ENCODE data around the gene BEST3. TPM values are rescaled to one million over a fixed set of nuclear protein-coding genes. Genes with fewer than 3 reads are reported as not detected.

BEST3 gene
- total RNA-seq = 1.6 TPM

DNA sequence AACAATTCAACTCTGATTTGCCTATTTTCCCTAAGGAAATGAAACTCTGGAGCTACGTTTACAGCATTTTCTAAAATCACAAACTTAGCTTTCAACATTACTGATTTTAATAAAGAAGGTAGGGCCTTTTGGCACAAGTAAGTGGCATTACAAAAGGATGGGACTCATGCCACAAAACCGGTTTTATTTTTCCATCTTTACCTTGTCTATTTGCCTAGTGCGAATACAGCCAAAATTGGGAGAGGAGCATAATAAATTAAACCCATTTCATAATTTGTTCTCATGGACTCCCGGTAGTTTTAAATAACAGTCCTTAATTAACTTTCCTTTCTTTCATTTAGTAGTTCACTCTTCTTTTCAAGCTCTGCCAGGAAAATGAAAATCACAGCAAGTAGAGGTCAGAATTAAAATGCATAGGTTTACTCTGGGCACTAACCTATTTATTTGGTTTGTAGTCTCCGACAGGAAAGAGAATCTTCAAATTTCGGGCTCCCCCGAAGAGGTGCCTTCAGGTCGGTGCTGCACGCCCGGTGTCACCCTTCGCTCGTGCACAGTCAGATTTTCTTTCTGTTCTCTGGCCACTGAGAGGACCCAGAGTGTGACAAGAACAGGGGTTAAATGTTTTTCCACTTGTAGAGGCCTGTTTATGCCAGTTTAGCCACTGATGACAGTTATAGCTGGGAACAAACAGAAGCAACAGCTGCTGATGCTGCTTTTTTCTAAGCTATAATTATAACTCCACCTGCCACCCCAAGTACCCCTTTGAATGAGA is at the start of gene BEST3:
Gene BEST3, minus strand, starts transcription at position 535 of the 772 bp plus-strand sequence. CDS start 1,505 bp downstream, outside the sequence.
- no peak for DNase-seq (ENCODE audit: low spot score in 2 of 2)
- no peak for FAIRE-seq

GRCh38 chr12:69744109-69744508 is 45.0 kb upstream of the BEST3 start:
- FAIRE-seq = no peak

DNA sequence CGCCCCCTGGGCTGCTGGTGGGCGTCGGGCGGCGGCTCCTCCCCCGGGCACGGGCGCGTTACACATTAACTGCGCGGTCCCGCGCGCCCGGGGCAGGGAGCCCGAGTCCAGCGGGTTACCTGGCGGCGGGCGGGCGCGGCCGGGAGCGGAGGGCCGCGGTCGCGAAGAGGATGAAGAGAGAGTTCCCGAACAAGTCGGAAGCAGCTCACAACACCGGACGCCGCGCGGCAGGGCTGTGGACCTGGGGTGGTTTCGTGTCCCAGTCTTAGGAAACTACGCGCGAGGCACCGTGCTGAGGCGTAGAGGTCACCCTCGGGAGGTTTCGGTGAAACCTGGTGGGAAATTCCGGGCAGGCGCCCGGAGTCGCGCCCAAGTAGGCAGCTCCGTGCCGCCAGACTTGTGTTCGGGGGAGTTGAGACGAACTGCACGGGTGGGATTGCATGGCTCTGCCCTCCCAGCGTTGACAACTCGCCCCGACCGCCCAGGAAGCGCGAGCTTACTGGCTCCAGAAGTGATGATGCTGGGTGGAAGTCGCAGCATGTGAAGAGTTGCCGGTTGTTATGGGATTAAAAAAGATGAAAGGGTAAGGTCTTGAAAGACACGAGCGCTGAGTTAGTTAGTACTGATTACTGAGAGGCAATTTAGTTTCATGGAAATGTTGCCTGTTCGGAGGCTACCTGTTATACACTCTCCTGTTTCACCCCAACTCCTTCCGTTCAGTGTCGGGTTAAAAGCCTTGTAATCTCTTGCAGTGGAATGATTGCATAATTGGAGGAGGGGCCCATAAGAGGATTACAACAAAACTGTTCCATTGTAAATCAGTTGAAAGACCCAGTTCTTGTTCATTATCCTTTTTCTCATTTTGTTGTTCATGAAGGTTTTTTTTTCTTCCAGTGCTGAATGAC is 40.4 kb upstream of the BEST3 start:
- FAIRE-seq = no peak

More at GRCh38 chr12:69744109-69744508, 45.0 kb upstream of the BEST3 start:
- no peak for DNase-seq (ENCODE audit: low spot score in 2 of 2)

GRCh38 chr12:69738351-69739286 is 39.5 kb upstream of the BEST3 start, which contains the start of gene RAB3IP:
TSS of gene RAB3IP (plus strand) at chr12:69738860. CDS start at chr12:69755409, 16,549 bp downstream.
- peak; percentile 95 to 96 for DNase-seq (ENCODE audit: low spot score in 2 of 2)
- FAIRE-seq = no peak

More for the DNA sequence above, 40.4 kb upstream of the BEST3 start:
- peak; percentile 28 to 45 for DNase-seq (ENCODE audit: low spot score in 2 of 2)

GRCh38 chr12:69733638-69734037 is 34.5 kb upstream of the BEST3 start:
- FAIRE-seq (no peak), DNase-seq (ENCODE audit: low spot score in 2 of 2) (no peak)

DNA sequence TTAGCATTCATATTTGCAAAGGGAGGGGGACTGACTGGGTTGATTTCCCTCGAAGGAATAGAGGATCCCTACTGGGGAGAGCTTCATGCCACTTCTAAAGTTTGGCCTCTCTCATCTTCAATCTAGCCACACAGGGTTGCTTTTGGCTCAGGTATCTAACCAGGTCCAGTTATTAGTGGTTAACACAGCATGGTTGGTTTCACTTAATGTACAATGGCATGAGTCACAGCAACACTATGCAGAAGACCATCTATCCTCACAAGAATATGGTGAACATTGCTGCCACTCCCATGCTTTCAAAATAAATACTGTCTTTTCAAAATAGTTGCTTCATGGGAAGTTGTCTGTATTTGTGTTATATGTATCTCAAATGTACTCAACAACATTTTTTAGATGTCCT is 33.0 kb upstream of the BEST3 start:
- no peak for FAIRE-seq
- DNase-seq (ENCODE audit: low spot score in 2 of 2) = no peak

DNA sequence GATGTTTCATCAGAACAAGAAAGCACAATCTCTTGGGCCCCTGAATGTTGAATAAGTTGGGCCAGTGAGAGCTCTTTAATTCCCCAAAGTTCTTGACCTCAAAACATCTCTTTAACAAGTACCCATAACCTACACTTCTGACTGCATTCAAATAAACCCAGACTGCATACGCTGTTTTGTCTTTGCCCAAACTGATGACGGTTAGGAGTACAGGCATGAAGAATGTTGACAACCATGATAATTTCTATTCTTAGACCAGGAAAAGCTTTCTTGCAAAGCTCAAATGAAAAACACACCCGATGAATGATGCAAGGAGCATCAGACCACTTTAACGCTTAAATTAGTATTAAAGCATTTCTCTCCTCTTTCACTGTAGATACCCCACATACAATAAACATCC is 27.8 kb upstream of the BEST3 start:
- FAIRE-seq = no peak

DNA sequence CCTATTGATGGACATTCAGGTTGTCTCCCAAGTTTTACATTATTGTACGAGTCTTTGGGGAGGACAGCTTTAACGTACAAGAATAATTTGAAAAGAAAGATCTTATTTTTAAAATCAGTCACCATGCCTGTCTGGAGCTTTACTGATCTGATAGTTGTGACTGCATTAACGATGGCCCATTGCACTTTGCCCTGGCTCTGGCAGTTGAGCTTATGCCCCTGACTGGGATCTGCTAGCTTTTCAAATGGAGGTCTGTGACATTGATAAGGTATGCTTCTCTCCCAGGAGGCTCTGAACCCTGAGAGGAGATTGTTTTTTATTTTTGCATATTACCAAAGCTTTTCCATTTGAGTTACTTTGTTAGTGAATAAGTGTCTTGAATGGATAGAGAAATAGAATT is 21.6 kb upstream of the BEST3 start:
- FAIRE-seq = no peak

More for the DNA sequence above, 27.8 kb upstream of the BEST3 start:
- DNase-seq (ENCODE audit: low spot score in 2 of 2) = no peak

DNA sequence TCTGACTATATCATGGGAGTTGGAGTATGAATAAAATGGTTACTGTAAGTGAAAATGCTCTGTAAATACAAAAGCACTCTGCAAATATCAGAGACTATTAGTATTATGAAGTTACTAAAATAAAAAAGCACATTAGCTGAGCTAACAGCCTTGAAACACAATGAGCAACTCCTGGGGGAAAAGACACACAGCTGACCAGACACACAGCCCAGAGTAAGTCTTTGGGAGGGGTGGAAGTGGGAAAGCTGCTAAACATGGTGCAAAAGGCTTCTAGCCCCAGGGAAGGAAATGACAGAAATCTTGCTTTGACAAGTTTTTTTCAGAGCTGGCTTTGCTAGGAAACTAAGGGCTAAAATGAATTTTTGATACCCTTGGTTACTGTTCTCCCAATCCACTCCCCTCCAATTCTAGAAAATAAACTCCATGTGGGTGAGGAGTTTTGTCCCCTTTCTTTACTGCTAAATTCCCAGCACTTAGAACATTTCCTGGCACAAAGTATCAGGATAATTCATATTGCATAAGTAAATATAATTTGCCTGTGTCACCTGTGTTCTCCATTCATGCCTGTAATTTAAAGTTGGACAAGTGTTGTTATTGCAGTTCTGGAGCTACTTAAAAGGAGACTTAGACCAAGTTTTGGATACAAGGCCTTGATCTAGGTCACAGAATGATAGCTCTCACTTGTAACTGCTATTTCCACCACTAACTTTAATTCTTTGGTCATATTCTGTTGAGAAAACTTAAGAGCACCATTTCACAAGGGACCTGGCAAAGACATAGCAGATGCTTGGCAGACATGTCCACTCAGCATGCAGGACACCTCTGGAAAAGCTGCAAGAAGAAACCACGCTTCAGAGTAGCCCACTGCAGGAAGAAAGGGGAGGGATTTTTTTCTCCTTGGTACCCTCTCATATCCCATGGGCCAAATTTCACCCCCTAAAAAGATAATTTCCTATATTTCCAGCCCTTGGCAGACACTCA is 20.5 kb upstream of the BEST3 start:
- FAIRE-seq (no peak), DNase-seq (ENCODE audit: low spot score in 2 of 2) (no peak)

More for the DNA sequence above, 21.6 kb upstream of the BEST3 start:
- DNase-seq (ENCODE audit: low spot score in 2 of 2) = no peak

DNA sequence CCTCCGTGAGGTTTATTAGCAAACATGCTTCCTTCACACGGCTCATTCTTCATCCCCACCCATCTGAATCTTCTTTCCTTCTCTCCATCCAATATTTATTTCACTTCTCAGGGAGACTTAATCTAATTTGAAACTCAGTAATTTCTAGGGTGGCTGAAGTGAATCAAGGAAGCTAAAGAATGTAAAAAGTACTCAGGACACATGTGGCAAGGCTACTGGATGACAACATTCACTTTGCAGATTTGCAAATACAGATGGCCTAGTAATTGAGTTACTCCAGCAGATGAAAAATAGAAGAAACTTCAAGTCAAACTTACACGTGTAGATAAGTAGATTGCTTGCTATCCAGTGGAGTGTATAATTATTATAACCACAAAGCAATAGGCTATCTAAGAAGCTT is 15.4 kb upstream of the BEST3 start:
- no peak for FAIRE-seq

GRCh38 chr12:69712826-69713225 is 13.7 kb upstream of the BEST3 start:
- no peak for FAIRE-seq
- DNase-seq (ENCODE audit: low spot score in 2 of 2) = no peak

More for the DNA sequence above, 15.4 kb upstream of the BEST3 start:
- DNase-seq (ENCODE audit: low spot score in 2 of 2) = no peak

- FAIRE-seq (no peak), DNase-seq (ENCODE audit: low spot score in 2 of 2) (no peak)
Measured at GRCh38 chr12:69708649-69709048, 9.5 kb upstream of the BEST3 start.

GRCh38 chr12:69704357-69704756 is 5.3 kb upstream of the BEST3 start:
- DNase-seq (ENCODE audit: low spot score in 2 of 2) (no peak), FAIRE-seq (no peak)

DNA sequence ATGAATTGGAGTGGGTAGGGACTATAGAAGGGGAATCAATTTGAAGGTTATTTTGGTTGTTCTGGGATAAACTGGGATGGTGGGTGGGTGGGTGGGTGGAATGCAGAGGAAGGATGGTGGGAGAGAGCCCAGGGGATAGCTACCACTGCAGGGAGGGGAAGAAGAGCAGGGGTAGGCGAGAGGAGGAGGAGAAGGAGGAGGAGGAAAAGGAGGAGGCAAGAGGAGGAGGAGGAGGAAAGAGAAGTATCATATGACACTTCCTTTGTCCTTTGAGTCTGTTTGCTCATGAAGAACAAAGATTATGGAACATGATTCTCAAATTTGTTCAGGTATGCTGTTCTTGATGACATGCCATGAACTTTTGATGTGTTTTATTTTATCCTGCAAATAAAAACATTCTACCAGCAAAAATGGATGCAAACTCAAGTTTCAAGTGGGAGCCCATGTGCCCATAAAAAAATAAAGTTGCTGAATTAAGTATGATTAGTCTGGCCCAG is 4.1 kb upstream of the BEST3 start:
- DNase-seq (ENCODE audit: low spot score in 2 of 2) (no peak), FAIRE-seq (no peak)

- DNase-seq (ENCODE audit: low spot score in 2 of 2) = peak in 1 of 2 donors; percentile 30
- no peak for FAIRE-seq
Measured at GRCh38 chr12:69701826-69702225, 2.7 kb upstream of the BEST3 start.

DNA sequence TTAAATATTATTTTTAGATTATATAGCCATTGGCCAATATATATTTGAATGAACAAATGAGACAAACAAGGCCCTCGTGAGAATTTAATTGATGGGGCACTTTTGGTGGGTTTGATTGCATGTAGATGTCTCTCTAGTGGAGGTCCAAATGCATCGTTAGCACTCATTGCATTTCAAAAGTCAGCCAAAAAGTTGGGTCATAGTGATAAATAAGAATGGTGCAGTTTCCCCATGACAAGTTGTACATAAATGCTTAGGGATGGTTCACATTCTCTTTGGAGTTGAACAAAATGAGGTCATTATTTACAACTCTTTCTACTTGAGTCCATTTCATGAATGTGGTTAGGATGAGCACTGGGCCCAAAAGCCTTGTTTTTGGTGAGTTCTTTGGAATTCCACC is 1.0 kb downstream of the BEST3 start:
- no peak for FAIRE-seq
- DNase-seq (ENCODE audit: low spot score in 2 of 2) = no peak

DNA sequence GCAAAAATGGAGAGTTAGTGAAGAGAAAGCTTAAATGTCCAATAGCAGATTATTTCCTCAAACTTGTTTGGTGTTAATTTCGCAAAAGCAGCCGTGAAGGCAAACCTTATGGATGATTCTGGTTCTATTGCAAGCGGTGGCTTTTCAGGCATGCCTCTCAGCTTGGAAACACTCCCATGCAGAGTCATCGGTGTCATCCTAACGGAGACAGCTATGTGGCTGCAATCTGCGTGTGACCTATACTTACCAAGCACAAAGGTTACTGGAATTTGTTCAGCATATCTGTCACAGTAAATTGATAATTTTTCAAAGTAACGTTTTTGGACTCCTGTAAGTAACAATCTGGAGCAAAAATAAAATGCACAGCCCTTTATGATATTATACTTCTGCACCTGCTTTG is 5.0 kb downstream of the BEST3 start:
- DNase-seq (ENCODE audit: low spot score in 2 of 2) (no peak), FAIRE-seq (no peak)

DNA sequence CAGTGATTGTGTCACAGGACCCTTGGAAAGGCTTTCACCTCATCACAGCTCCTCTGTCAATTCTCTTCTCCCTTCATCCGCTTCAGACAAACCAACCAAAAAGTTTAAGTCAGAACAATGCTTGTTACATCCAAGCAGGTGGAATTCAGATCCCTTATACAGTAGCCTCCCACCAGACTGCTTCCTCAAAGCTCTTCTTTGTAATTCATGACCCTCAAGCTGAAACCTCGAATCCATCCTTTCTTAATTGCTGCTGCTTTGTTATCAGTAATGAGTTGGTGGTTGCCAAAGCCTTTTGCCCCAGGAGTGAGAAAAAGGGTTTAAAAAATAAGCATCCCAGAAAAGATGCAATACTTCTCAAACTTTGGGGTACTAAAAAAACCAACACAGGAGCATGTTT is 9.5 kb downstream of the BEST3 start:
- DNase-seq (ENCODE audit: low spot score in 2 of 2) (no peak), FAIRE-seq (no peak)
